HCT116 (cell line): ENCODE measurements around the gene YY1.

Source experiments
- ELF1 ChIP-seq: IDR thresholded peaks from 2 replicates; pipeline ENCODE4 v1.6.1; 2012; ENCODE audit warnings: low read depth, borderline replicate concordance
- EZH2 ChIP-seq: fragments of 200-600 bp; sonication (generic); IDR thresholded peaks from 2 replicates; pipeline ENCODE4 v1.6.1; 2017; ENCODE audit warnings: antibody characterized with exemption, mixed run types
- EZH2phosphoT487 ChIP-seq: fragments of 200-600 bp; IDR thresholded peaks from 2 replicates; pipeline ENCODE4 v1.6.1; 2018; ENCODE audit warnings: antibody characterized with exemption, borderline replicate concordance
- POLR2A ChIP-seq: IDR thresholded peaks from 2 replicates; pipeline ENCODE4 v1.7.0; 2011; ENCODE audit warnings: borderline replicate concordance; ENCODE audit not compliant: insufficient read depth, insufficient read length; ENCODE audit errors: extremely low read depth
- POLR2AphosphoS5 ChIP-seq: IDR thresholded peaks from 2 replicates; pipeline ENCODE4 v1.6.1; 2011; ENCODE audit warnings: mild to moderate bottlenecking, low read depth, low read length, moderate library complexity
- RAD21 ChIP-seq: IDR thresholded peaks from 2 replicates; pipeline ENCODE4 v1.6.1; 2012; ENCODE audit warnings: low read depth, mild to moderate bottlenecking
- SIN3A ChIP-seq: IDR thresholded peaks from 2 replicates; pipeline ENCODE4 v1.6.1; 2012; ENCODE audit warnings: low read depth
- YY1 ChIP-seq: IDR thresholded peaks from 2 replicates; pipeline ENCODE4 v1.6.1; 2011; ENCODE audit warnings: low read length, low read depth, moderate library complexity, mild to moderate bottlenecking; ENCODE audit not compliant: insufficient replicate concordance; ENCODE audit errors: extremely low read depth
- ZFX ChIP-seq: fragments of 450-650 bp; IDR thresholded peaks from 2 replicates; pipeline ENCODE4 v1.6.1; 2017
- TF ChIP-seq, protein P1 (sequence below), 3 experiments: fragments of 200-600 bp in 1 of 3; sonication (generic) in 1 of 3; IDR thresholded peaks in 2 of 3; conservative IDR thresholded peaks in 1 of 3; 2 replicates each; pipeline ENCODE4 v1.5.1; 2012 to 2017; ENCODE audit warnings: low read depth in 2 of 3, low read length in 2 of 3, antibody characterized with exemption in 1 of 3, borderline replicate concordance in 1 of 3, control low read depth in 1 of 3, mild to moderate bottlenecking in 1 of 3, mixed read lengths in 1 of 3, mixed run types in 1 of 3, moderate library complexity in 1 of 3; ENCODE audit not compliant: insufficient read depth in 1 of 3
- TF ChIP-seq, protein P2 (sequence below): IDR thresholded peaks from 2 replicates; pipeline ENCODE4 v1.6.1; 2012; ENCODE audit warnings: low read depth
- TF ChIP-seq, protein P3 (sequence below): IDR thresholded peaks from 2 replicates; pipeline ENCODE4 v1.6.1; 2011; ENCODE audit warnings: mild to moderate bottlenecking, low read length, moderate library complexity; ENCODE audit not compliant: insufficient replicate concordance; ENCODE audit errors: extremely low read depth
- TF ChIP-seq, protein P4 (sequence below): IDR thresholded peaks from 2 replicates; pipeline ENCODE4 v1.6.1; 2012

DNA sequence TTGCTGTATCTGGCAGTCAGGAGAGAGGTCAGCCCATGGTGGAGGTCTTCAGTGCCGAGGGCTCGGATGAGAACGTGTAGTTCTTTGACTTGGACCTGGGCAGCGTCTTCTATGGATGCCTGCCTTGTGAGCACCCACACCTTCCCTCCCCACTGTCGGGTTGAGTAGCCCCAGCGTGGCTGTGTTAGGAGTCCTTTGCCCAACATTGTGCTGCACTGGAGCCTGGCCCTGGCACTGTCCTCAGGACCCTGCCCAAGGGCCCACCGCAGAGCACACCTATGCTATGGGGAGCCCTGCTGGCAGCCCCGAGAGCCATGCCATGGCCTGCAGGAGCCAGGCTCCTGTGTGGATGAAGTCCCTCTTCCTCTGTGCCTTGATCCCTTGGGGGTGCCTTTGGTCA, 40.6 kb downstream of the YY1 start:
- TF ChIP-seq YY1, result no peak
- TF ChIP-seq POLR2A, result no peak
- TF ChIP-seq SIN3A, result no peak
- no peak for TF ChIP-seq EZH2
- no peak for TF ChIP-seq POLR2AphosphoS5
- TF ChIP-seq, protein P1, sequence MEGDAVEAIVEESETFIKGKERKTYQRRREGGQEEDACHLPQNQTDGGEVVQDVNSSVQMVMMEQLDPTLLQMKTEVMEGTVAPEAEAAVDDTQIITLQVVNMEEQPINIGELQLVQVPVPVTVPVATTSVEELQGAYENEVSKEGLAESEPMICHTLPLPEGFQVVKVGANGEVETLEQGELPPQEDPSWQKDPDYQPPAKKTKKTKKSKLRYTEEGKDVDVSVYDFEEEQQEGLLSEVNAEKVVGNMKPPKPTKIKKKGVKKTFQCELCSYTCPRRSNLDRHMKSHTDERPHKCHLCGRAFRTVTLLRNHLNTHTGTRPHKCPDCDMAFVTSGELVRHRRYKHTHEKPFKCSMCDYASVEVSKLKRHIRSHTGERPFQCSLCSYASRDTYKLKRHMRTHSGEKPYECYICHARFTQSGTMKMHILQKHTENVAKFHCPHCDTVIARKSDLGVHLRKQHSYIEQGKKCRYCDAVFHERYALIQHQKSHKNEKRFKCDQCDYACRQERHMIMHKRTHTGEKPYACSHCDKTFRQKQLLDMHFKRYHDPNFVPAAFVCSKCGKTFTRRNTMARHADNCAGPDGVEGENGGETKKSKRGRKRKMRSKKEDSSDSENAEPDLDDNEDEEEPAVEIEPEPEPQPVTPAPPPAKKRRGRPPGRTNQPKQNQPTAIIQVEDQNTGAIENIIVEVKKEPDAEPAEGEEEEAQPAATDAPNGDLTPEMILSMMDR (IDR thresholded peaks at IDR 0.05 in 2 of 3, conservative IDR thresholded peaks at IDR 0.05 in 1 of 3; ENCODE audit: borderline replicate concordance in 1 of 3, insufficient read depth in 1 of 3, low read depth in 2 of 3, low read length in 2 of 3), result no peak
- TF ChIP-seq, protein P2, sequence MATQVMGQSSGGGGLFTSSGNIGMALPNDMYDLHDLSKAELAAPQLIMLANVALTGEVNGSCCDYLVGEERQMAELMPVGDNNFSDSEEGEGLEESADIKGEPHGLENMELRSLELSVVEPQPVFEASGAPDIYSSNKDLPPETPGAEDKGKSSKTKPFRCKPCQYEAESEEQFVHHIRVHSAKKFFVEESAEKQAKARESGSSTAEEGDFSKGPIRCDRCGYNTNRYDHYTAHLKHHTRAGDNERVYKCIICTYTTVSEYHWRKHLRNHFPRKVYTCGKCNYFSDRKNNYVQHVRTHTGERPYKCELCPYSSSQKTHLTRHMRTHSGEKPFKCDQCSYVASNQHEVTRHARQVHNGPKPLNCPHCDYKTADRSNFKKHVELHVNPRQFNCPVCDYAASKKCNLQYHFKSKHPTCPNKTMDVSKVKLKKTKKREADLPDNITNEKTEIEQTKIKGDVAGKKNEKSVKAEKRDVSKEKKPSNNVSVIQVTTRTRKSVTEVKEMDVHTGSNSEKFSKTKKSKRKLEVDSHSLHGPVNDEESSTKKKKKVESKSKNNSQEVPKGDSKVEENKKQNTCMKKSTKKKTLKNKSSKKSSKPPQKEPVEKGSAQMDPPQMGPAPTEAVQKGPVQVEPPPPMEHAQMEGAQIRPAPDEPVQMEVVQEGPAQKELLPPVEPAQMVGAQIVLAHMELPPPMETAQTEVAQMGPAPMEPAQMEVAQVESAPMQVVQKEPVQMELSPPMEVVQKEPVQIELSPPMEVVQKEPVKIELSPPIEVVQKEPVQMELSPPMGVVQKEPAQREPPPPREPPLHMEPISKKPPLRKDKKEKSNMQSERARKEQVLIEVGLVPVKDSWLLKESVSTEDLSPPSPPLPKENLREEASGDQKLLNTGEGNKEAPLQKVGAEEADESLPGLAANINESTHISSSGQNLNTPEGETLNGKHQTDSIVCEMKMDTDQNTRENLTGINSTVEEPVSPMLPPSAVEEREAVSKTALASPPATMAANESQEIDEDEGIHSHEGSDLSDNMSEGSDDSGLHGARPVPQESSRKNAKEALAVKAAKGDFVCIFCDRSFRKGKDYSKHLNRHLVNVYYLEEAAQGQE, result no peak
- TF ChIP-seq ZFX, result no peak
- no peak for TF ChIP-seq RAD21
- TF ChIP-seq, protein P3, sequence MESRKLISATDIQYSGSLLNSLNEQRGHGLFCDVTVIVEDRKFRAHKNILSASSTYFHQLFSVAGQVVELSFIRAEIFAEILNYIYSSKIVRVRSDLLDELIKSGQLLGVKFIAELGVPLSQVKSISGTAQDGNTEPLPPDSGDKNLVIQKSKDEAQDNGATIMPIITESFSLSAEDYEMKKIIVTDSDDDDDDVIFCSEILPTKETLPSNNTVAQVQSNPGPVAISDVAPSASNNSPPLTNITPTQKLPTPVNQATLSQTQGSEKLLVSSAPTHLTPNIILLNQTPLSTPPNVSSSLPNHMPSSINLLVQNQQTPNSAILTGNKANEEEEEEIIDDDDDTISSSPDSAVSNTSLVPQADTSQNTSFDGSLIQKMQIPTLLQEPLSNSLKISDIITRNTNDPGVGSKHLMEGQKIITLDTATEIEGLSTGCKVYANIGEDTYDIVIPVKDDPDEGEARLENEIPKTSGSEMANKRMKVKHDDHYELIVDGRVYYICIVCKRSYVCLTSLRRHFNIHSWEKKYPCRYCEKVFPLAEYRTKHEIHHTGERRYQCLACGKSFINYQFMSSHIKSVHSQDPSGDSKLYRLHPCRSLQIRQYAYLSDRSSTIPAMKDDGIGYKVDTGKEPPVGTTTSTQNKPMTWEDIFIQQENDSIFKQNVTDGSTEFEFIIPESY, result no peak
- TF ChIP-seq, protein P4, sequence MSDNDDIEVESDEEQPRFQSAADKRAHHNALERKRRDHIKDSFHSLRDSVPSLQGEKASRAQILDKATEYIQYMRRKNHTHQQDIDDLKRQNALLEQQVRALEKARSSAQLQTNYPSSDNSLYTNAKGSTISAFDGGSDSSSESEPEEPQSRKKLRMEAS, result no peak
- no peak for TF ChIP-seq EZH2phosphoT487
- TF ChIP-seq ELF1, result no peak
